ENCODE measurements around the gene TSR1. TPM values are rescaled to one million over a fixed set of nuclear protein-coding genes. Genes with fewer than 3 reads are reported as not detected.

Gene TSR1
- total RNA-seq, 1 donor from 2014 or later, result 49.1 TPM

DNA sequence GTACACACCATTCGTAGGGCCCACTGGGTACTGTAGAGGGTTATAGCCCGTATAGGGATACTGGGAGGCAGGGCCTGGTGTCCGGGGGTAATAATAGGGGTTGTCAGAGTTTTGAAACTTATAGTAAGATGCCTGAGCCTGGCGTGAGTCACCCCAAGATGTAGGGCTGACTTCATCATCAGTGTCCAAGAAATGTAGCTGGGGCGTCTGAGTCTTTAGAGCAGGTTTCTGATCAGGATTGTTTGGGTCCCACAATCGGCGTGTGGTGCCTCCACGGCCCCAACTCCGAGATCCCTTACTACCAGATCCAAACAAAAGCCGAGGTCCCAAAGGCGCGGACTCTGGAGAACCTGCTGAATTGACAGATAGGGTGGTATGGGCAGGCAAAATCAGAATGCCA lies 37.1 kb downstream of the TSR1 start:
- no peaks in the 10 kb centered on the region for H3K36me3 ChIP-seq (ENCODE audit: control insufficient read depth, insufficient read depth, low read length)
- no peaks in the 10 kb centered on the region for H3K27me3 ChIP-seq (ENCODE audit: control insufficient read depth, insufficient read depth, low read length)
- no peak for DNase-seq (ENCODE audit: low read depth)

DNA sequence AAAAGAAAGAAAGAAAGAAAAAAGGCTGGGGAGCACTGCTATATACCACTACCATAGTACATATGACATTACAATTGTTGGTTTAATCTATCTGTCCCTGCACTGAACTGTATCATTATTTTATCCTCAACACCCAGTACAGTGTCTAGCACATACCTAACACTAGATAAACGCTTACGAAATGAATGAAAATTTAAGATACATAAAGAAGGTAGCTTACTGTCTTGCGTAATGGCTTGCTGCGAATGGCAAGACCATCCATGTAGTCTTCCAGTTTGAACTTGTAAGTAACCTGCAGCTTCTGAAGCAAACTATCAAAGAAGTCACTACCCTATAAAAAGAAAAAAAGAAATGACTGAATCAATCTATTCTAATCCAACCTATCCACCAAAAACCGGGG lies 39.2 kb downstream of the TSR1 start:
- Histone ChIP-seq H3K36me3 (ENCODE audit: control insufficient read depth, insufficient read depth, low read length) (no peaks in the 10 kb centered on the region), H3K27me3 (ENCODE audit: control insufficient read depth, insufficient read depth, low read length) (no peaks in the 10 kb centered on the region), H3K4me3 (ENCODE audit: low read depth, low read length) (no peak overlapping the region)
- TF ChIP-seq, protein P1, sequence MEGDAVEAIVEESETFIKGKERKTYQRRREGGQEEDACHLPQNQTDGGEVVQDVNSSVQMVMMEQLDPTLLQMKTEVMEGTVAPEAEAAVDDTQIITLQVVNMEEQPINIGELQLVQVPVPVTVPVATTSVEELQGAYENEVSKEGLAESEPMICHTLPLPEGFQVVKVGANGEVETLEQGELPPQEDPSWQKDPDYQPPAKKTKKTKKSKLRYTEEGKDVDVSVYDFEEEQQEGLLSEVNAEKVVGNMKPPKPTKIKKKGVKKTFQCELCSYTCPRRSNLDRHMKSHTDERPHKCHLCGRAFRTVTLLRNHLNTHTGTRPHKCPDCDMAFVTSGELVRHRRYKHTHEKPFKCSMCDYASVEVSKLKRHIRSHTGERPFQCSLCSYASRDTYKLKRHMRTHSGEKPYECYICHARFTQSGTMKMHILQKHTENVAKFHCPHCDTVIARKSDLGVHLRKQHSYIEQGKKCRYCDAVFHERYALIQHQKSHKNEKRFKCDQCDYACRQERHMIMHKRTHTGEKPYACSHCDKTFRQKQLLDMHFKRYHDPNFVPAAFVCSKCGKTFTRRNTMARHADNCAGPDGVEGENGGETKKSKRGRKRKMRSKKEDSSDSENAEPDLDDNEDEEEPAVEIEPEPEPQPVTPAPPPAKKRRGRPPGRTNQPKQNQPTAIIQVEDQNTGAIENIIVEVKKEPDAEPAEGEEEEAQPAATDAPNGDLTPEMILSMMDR (IDR thresholded peaks at IDR 0.05; ENCODE audit: insufficient read depth, low read length, poor library complexity, severe bottlenecking), result no peak
- DNase-seq (ENCODE audit: low read depth), result no peak

More for the DNA sequence above, 37.1 kb downstream of the TSR1 start:
- TF ChIP-seq, protein P1 (IDR thresholded peaks at IDR 0.05; ENCODE audit: insufficient read depth, low read length, poor library complexity, severe bottlenecking), result no peak
- H3K4me3 ChIP-seq (ENCODE audit: low read depth, low read length), result no peak overlapping the region

- no peaks in the 10 kb centered on the region for H3K27me3 ChIP-seq (ENCODE audit: control insufficient read depth, insufficient read depth, low read length)
- H3K36me3 ChIP-seq (ENCODE audit: control insufficient read depth, insufficient read depth, low read length), result no peaks in the 10 kb centered on the region
- H3K4me3 ChIP-seq (ENCODE audit: low read depth, low read length), result no peak overlapping the region
- no peak for DNase-seq (ENCODE audit: low read depth)
- TF ChIP-seq, protein P1 (IDR thresholded peaks at IDR 0.05; ENCODE audit: insufficient read depth, low read length, poor library complexity, severe bottlenecking), result no peak
Observed at GRCh38 chr17:2295575-2295974, 40.7 kb downstream of the TSR1 start.

GRCh38 chr17:2292100-2292499 lies 44.2 kb downstream of the TSR1 start:
- Histone ChIP-seq H3K36me3 (ENCODE audit: control insufficient read depth, insufficient read depth, low read length) (no peaks in the 10 kb centered on the region), H3K4me3 (ENCODE audit: low read depth, low read length) (no peak overlapping the region), H3K27me3 (ENCODE audit: control insufficient read depth, insufficient read depth, low read length) (no peaks in the 10 kb centered on the region)
- TF ChIP-seq, protein P1 (IDR thresholded peaks at IDR 0.05; ENCODE audit: insufficient read depth, low read length, poor library complexity, severe bottlenecking), result no peak
- DNase-seq (ENCODE audit: low read depth), result no peak

GRCh38 chr17:2289878-2290478 lies 46.3 kb downstream of the TSR1 start:
- TF ChIP-seq, protein P1 (IDR thresholded peaks at IDR 0.05; ENCODE audit: insufficient read depth, low read length, poor library complexity, severe bottlenecking), result no peak
- DNase-seq (ENCODE audit: low read depth), result no peak
- H3K36me3 ChIP-seq (ENCODE audit: control insufficient read depth, insufficient read depth, low read length), result no peaks in the 10 kb centered on the region
- H3K27me3 ChIP-seq (ENCODE audit: control insufficient read depth, insufficient read depth, low read length), result no peaks in the 10 kb centered on the region
- H3K4me3 ChIP-seq (ENCODE audit: low read depth, low read length), result no peak overlapping the region

DNA sequence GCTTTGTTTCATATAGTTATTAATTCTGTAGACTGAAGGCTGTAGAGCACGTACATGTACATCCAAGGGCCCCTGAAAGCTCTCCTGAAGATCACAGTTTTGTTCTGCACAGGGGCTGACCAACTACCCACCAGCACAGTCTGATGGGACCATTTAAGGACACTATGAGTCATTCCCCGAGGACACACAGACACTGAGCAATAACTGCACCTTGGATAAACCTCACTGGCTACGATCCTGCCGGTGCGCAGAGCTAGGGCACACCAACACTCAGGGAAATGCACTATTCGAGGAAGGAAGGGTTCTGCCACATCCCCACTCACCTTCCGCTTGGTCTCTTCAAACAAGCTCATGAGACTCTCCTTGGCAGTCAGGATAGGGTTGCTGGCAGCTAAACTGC lies 53.0 kb downstream of the TSR1 start:
- no peak for DNase-seq (ENCODE audit: low read depth)
- Histone ChIP-seq H3K27me3 (ENCODE audit: control insufficient read depth, insufficient read depth, low read length) (no peaks in the 10 kb centered on the region), H3K4me3 (ENCODE audit: low read depth, low read length) (no peak overlapping the region), H3K36me3 (ENCODE audit: control insufficient read depth, insufficient read depth, low read length) (peaks cover 5% of the 10 kb centered on the region)
- TF ChIP-seq, protein P1 (IDR thresholded peaks at IDR 0.05; ENCODE audit: insufficient read depth, low read length, poor library complexity, severe bottlenecking), result no peak
